Left forelimb (tissue), 1 donor: Measurements from ENCODE around the gene TDRD7.

Experiments used
- DNase-seq: peaks from one replicate; pipeline ENCODE4 v3.0.0-alpha.2; 2018; ENCODE audit warnings: low spot score

The TDRD7 gene, protein sequence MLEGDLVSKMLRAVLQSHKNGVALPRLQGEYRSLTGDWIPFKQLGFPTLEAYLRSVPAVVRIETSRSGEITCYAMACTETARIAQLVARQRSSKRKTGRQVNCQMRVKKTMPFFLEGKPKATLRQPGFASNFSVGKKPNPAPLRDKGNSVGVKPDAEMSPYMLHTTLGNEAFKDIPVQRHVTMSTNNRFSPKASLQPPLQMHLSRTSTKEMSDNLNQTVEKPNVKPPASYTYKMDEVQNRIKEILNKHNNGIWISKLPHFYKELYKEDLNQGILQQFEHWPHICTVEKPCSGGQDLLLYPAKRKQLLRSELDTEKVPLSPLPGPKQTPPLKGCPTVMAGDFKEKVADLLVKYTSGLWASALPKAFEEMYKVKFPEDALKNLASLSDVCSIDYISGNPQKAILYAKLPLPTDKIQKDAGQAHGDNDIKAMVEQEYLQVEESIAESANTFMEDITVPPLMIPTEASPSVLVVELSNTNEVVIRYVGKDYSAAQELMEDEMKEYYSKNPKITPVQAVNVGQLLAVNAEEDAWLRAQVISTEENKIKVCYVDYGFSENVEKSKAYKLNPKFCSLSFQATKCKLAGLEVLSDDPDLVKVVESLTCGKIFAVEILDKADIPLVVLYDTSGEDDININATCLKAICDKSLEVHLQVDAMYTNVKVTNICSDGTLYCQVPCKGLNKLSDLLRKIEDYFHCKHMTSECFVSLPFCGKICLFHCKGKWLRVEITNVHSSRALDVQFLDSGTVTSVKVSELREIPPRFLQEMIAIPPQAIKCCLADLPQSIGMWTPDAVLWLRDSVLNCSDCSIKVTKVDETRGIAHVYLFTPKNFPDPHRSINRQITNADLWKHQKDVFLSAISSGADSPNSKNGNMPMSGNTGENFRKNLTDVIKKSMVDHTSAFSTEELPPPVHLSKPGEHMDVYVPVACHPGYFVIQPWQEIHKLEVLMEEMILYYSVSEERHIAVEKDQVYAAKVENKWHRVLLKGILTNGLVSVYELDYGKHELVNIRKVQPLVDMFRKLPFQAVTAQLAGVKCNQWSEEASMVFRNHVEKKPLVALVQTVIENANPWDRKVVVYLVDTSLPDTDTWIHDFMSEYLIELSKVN

DNA sequence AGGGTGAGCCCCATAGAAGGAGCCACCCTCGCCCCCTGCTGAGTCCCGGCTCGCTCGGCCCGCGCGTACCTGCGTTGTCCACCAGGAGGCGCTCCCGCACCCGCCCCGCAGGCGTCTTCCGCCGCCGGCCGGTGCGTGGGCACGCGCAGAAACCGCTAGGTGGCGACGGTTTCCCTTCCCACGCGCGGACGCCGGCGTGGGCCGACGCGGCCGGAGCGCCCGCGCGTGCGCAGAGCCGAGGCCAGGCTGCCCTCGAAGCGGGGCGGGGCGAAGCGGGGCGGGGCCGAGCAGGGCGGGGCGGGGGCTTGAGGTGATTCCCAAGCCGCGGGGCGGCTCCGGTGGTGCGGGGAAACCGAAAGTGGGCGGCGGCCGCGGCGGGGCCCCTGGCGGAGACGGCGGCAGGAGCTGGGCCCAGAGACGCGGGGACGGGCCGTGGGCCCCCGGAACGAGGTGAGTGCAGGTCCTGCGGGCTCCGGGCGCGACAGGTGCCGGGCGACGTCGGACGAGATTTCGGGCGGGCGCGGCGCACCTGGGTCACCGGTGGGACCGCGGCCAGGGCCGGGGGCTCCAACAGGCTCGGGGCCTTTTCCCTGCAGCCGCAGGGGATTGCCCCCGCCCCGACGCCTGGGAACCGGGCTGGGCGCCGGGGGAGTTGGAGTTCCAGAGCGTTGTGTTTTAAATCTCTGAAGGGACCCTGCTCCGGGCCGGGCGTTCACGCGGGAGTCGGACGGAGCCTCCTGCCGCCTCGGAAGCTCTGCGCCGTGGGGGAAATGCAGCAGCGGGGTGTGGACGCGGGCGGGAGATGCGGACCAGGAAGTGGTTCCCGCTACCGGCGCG is at the start of gene TDRD7:
Gene TDRD7 (plus strand): TSS at position 308 of the 837 bp plus-strand sequence. CDS start 16,370 bp downstream, outside the sequence.
- peak; percentile 89 for DNase-seq

DNA sequence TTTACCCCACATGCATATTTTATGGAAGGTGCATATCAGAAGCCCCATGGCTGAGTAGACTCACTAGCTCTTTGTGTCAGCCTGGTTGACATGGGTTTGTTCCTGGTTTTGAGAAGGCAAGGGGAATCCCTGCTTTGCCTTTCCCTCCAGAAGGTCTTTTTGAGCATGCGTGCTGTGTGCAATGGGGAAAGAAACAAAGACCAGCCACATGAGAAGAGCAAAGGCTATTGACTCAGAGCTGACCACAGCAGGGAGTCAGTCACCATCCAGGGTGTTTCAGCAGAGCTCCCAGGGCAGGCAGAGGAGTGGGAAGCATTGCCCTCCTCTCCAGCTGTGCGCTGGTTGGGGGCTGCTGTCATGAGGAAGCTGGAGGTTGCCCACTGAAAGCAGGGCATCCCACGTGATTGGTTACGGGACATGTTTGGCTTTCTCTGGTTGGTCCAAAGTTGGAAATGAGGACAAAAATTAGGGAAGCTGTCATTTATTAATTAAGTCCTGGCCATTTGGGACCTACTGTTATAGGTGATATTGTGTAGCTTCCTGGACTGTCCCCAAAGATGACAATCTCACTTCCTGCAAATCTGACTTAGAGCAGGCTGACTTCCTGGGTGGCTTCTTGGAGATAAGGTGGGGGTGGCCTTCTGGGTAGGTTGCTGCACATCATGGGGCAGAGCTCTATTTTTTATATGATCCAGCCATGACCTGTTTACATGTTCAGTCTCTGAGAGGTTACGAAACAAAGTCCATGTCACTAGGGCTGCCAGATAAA is 48.9 kb upstream of the TDRD7 start:
- no peak for DNase-seq

DNA sequence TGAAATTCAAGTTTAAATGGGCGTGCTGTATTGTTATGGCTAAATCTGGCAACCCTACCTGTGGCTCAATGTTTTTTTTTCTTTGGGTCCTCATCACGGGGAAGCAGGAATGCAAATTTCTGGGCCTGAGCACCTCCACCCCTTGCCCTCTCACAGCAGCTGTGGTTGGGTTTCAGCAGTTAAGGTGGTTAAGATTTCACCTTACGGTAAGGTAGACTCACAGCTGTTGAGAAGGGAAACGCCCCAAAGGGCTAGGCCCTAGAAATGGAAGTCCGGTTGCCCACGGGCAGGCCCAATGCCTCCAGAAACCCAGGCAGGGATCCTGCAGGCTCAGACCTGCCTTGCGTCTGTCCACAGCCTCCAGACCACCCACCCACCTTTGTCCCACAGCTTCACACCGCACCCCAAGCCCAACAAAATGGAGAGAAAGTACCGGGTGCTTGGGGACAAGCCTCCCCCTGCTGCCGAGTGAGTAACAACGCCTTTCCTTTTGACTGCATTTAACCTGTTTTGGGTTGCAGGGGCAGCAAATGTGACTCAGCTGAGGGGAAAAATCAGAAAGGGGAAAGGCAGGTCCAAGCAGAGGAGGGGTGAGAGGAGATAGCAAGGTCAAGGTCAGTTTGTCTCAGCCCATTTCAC is 48.1 kb upstream of the TDRD7 start:
- DNase-seq, result no peak

DNA sequence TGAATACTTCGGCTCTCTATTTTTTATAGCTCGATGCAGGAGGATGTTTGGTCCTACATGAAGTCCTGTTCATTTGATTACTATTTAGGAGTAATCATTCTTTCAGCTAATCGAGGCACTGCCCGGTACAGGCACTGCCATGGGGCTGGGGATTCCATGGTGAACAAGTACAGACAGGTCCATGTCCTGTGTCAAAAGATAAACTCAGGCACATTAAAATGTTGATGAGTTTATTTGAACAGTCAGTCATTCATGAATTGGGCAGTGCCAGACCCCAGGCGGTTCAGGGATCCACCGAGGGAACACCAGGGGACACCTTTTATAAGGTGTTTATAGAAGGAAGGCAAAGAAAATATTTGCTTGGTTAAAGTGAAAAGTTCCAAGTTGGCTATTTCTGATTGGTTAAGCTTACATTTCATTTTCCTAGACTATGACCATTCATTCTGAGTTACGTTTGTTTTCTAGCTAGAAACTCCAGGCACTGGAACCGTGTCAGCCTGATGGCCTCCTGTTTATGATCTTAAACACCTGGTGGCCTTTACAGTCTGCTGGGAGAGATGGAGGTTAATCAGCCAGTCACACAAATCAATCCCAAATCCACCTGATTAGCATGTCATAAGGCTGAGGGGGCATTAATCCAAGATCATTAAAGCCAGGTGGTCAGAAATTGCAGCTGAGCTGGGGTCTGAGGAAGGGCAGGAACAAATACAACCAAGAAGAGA is 47.0 kb upstream of the TDRD7 start:
- no peak for DNase-seq

DNA sequence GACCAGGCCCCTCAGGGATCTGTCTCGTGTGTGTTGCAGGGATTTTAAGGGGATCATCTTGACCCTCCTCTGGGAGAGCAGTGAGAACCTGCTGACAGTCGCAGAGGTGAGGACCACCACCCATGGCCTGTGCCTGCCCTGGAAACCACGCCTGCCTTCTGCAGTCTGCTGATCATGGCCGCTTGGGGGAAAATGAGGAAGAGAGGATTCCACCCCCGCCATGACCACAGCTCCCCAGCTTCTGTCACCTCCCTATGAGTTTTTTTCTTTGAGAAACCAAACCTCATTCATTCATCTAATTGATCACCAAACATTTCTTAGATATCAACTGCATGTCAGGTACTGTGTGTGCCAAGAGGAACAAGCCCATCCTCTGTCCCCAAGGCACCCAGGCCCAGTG is 46.3 kb upstream of the TDRD7 start:
- DNase-seq, result no peak

DNA sequence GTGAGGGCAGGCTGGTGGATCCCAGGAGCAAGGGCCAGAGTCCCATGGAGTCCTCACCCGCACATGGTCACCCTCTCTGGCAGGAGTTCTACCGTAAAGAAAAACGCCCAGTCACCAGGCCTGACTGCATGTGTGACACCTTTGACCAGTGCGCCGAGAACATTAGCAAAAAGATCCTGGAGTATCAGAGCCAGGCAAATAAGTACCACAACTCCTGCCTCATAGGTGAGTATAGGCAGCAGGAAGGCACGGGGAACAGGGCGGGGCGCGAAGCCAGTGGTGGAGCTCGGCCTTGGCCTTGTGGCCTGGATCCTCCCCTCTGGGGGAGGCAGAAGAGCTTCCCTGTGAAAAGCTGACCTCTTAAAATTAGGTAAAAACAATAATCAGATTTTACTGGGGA is 45.4 kb upstream of the TDRD7 start:
- no peak for DNase-seq

DNA sequence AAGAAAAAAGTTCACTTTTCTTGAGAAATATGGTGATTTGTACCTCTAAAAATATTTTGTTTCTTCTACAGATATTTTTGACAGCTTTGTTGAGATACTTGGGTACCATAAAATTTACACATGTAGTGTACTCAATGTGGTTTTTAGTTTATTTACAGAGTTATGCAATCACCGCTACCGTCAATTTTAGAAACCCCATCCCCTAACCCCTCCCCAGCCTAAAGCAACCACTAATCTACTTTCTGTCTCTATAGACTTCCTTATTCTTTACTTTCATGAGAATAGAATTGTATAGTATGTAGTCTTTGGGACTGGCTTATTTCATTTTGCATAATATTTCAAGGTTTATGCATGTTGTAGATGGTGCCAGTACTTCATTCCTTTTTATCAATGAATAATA is 45.0 kb upstream of the TDRD7 start:
- no peak for DNase-seq

DNA sequence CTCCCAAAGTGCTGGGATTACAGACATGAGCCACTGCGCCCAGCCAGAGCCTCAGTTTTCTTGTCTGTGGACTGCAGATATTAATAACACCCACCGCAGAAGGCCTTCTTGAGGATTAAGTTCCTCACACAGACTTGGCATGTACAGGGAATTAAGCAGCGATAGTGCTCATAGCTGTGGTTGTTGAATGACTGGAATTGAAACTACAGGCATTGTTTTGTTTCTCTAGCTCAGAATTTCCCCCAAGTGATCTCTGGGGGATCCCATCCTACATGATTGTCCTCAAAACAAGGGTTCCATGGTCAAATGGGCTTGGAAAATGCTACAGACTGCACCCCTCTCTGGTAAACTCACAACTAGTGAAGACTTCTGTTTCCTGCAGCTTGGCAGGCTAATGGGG is 44.2 kb upstream of the TDRD7 start:
- DNase-seq, result no peak

DNA sequence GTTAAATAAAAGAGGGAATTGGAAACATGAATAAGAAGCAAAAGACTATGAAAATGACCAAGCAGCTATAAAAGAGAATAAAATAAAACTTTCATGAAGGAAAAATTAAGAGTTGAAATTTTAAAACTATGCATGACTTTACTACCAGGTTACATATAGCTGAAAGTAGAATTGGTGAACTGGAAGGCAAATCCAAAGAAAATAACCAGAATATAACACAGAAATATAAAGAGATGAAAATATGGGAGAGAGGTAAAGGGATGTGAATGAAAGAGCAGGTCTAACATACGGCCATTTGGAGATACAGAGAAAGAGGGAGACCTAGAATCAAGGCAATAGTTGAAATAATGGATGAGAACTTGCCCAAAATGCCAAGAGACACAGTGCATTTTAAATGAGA is 42.9 kb upstream of the TDRD7 start:
- no peak for DNase-seq

DNA sequence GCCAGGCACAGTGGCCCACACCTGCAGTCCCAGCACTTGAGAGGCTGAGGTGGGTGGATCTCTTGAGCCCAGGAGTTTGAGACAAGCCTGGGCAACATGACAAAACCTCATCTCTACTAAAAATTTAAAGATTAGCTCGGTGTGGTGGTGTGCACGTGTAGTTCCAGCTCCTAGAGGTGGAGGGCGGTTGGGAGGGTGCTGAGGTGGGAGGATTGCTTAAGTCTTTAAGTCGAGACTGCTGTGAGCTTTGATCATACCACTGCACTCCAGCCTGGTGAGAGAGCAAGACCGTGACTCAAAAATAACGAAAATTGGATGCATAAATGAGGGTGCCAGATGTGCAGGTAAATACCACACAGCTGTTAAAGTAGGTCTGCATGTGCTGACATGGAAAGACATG is 39.3 kb upstream of the TDRD7 start:
- no peak for DNase-seq

DNA sequence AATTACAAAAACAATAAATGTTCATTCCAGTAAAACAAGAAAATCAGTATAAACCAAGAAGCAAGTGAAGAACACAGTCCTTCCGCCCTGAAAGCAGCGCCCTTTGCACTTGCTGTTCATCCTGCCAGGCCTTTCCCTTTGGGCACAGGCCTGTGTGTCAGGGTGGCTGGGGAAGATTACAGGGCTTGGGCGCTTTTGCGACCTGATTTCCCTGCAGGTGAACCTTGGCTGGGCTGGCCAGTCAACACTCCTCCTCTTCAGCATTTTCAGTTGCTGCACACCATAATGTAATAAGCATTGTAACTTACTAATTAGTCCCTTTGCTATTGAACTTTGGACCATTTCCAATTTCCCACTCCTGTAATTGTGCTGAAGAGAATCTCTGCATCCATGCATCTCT is 38.6 kb upstream of the TDRD7 start:
- no peak for DNase-seq

DNA sequence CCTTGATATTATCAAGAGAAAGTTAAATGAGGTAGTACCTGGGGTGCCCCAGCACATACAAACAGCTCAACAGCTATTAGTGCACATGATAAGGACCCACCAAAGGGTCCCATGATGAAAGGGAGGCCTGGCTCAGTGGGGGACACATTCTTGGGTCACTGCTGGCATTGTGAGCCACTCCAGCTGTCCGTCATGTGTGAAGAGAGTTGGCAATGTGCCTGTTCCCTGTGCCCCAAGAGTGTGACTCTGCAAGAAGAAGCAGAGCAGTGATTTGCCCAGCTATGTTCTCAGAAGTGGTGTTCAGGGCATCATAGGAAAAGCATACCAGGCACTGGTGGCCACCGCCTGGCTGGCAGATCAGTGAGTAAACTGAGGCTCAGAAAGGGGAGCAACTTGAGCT is 37.1 kb upstream of the TDRD7 start:
- DNase-seq, result no peak

DNA sequence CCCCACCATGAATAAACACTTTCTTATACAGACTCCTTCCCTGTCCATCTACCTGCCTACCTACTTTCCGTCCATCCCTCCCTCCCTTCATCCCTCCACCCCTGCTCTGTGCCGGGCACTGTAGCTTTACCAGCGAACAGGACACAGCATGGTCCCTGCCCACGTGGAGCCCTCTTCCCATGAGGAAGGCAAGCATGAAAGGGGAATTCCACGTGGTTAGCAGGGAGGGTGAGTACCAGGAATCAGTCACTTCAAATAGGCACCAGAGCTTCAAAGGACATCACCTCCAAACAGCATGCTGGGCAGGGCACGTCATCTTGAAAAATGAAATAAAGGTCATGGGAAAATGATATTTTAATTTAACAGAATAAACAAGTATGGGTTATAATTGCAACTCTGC is 35.0 kb upstream of the TDRD7 start:
- DNase-seq, result no peak

DNA sequence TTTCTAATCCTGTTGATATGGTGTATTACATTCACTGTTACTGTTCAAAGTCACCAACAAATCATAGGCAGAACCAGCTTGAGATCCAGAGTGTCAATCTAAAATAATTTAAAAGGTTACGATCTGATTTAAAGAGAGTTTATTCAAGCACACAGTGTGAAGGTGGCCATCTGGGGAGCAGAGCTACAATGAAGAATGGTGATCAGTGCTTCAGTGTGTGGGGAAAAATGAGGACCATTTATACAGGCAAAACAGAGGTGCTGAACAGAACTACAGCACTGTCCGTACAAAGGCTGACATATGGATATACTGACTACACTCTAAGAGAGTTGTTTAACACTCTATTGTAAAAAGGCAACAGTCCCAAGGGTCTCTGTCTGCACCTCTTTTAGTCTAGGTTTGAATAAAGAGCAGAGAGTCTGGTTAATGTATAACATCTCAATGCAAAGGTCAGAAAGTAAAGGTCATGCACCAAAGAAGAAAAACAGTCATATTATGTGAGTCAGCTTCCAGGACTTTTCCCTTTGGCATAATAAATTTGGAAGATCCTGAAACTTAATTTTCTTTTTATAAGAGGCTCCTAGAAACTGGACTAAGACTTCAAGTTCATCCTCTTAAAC is 29.7 kb upstream of the TDRD7 start:
- no peak for DNase-seq

DNA sequence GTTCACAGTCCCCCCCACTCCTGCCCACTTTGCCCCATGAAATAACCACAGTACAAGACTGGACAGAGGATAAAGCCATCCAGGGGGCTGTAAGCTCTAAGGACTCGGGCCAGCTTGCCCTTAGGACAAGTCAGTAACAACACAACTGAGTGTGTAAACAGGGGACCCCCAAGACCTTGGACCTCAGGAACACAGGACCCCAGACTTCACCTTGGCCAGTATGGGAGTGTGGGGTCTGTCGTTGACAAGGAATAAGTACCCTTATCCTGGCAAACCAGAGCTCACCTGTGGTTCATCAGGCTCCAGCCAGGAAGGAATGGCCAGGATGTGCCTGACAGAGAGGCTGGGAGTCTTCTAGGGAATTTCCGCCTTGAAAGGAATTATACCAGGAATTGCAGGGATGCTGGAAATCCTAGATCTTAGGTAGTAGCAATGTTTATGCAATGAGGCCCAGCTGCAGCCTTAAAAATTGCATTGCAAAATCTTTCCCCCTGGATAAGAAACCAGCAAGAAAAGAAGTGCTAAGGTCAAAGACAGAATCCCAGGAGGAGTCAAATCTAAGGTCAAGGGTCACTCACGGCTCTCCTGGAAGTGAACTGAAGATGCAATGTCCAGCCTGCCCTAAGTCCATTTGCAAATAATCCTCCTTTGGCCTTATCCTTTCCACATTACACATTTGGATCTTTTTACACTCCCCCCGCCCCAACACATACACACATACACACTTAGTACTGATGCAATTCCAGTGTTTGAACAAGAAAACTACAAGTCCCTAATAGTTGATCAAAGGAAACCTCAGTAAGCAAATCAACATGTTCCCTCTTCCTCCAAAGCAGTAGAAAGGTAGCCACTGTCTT is 27.3 kb upstream of the TDRD7 start:
- no peak for DNase-seq

DNA sequence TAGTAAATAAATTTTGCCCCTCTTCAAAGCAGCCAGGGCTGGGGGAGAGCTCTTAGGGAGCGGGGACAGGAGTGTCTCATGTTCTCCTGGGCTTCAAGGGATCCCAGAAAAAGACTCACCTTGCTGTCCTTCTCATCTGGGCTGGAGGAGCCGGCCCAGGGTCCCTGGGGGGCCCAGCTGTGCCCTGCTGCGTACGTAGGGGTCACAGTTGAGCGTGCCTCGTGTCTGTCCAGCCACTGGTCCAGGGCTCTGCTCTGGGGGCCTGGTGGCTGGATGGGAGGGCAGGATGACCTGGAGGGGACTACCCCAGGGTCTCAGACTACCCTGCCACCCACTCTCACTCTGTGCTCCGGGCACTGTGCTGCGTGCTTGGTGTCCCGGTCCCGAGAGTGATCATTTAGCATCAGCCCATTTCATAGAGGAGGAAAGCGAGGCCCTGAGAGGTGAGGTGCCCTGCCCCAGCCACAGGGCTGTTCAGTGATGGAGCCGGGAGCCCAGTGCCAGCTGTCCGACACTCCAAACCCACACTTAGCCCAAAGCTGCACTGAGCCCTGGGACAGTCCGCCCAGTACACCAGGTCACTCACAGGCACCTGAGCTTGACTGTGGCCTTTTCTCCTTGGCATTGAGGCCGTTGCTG is 26.2 kb upstream of the TDRD7 start:
- no peak for DNase-seq

DNA sequence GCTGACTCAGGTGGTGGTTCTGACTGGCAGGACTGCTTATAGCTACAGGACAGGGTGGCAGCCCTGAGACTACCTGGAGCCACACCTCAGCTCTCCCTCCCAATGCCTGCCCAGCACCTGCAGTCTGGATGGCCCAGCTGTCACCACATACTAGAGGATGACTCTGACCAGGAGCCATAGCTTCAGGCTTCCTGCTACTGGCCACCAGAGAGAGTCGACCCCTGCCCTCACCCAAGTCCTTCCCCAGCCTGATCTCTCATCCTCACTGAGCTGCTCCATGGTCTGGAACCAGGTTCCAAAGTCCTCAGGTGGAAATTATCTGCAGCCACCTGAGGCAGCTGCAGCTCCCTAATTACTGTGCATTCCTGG is 25.6 kb upstream of the TDRD7 start:
- no peak for DNase-seq
